ENCODE data around the gene ZIC4.

DNA sequence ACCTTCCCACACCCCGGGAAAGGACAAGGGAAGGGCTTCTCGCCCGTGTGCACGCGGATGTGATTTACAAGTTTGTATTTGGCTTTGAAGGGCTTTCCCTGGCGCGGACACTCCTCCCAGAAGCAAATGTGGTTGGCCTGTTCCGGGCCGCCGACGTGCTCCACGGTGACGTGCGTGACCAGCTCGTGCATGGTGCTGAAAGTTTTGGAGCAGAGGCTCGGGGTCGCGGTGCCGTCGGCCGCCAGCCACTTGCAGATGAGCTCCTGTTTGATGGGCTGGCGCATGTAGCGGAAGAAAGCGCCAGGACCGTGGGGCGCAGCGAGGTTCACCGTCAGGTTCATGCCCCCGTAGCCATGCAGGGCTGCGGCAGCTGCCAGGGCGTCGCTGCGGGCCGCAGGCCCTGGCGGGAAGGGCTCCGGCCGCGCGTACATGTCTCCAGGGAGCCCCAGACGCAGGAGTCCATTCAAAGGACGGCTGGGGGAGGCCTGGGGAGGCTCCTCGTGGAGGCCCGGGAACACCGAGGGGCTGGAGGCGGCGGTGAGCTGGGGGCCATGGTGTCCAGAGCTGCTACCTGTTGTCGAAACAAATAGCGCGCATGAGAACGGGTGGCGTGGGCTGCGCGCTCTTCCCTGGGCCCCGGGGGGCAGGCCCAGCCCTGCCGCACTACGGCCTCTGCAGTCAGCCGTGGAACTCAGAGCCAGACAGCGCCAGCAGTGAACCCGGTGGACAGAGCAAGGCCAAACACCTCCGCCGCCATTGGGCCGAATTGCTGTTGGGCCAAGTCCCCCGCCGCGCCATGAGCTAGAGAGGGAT lies 10.2 kb downstream of the ZIC4 start:
- peak; percentile 59 for TF ChIP-seq EZH2 (IDR thresholded peaks at IDR 0.05; ENCODE audit: borderline replicate concordance, low read length)
- TF ChIP-seq, protein P1, sequence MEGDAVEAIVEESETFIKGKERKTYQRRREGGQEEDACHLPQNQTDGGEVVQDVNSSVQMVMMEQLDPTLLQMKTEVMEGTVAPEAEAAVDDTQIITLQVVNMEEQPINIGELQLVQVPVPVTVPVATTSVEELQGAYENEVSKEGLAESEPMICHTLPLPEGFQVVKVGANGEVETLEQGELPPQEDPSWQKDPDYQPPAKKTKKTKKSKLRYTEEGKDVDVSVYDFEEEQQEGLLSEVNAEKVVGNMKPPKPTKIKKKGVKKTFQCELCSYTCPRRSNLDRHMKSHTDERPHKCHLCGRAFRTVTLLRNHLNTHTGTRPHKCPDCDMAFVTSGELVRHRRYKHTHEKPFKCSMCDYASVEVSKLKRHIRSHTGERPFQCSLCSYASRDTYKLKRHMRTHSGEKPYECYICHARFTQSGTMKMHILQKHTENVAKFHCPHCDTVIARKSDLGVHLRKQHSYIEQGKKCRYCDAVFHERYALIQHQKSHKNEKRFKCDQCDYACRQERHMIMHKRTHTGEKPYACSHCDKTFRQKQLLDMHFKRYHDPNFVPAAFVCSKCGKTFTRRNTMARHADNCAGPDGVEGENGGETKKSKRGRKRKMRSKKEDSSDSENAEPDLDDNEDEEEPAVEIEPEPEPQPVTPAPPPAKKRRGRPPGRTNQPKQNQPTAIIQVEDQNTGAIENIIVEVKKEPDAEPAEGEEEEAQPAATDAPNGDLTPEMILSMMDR (conservative IDR thresholded peaks at IDR 0.05 in 1 of 2, IDR thresholded peaks at IDR 0.05 in 1 of 2; ENCODE audit: extremely low read depth in 1 of 2, insufficient read depth in 1 of 2, low read depth in 1 of 2, low read length in 2 of 2) = no peak
